ENCODE measurements around the gene OR2T2. TPM values are rescaled to one million over a fixed set of nuclear protein-coding genes. Genes with fewer than 3 reads are reported as not detected.
"Not testable (repeated sequence)": the region's sequence is repeated elsewhere in the genome, so short reads cannot be mapped to it uniquely, and the experiment has no call there.

Gene OR2T2
- total RNA-seq, 2 experiments from 2014 or later = not detected

DNA sequence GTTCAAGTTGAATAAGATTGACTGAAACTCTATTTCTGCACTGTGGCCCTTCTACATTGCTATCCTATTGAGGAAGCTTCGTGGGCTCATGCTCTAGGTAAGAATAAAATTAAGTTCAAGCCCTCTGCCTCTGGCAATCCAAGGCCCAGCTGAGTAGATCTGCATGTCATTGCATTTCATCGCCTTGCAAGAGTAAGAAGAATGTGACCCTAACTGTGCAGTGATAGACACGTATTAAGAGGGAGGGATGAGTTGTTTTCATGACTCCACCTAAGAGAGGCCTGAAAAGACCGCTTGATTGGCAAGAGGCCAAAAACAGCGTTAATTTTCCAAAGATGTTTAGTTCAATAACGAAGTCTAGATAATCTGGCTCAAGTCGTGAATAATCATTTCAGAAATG, 13.7 kb downstream of the OR2T2 start:
- H3K4me1 Mint-ChIP-seq (ENCODE audit: low read depth); H3K27me3 Mint-ChIP-seq; H3K9me3 Mint-ChIP-seq; H3K36me3 Mint-ChIP-seq; H3K27ac Mint-ChIP-seq; intact Hi-C loops (cut with micrococcal nuclease); CTCF ChIA-PET; DNase-seq; H3K4me3 Mint-ChIP-seq; POLR2A ChIA-PET: not testable (repeated sequence)

DNA sequence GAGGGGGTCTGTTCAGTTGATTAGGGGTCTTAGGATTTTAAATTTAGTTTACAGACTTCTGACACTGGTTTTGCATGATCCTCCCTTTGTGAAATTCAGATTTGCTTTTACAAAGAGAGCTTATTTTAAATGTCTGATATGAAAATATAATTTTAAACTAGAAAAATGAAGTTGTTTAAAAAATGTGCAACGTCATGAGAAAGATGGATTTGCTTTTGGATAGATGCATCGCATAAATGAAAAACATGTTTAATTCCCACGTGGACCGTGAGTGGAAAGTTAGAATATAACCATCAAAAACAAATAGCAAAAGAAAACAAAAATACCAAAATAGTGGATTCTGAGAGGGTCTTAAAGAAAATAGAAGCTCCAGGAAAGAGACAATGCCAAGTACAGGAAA, 25.7 kb downstream of the OR2T2 start:
- H3K4me1 Mint-ChIP-seq (ENCODE audit: low read depth) = no peaks in the 10 kb centered on the region

DNA sequence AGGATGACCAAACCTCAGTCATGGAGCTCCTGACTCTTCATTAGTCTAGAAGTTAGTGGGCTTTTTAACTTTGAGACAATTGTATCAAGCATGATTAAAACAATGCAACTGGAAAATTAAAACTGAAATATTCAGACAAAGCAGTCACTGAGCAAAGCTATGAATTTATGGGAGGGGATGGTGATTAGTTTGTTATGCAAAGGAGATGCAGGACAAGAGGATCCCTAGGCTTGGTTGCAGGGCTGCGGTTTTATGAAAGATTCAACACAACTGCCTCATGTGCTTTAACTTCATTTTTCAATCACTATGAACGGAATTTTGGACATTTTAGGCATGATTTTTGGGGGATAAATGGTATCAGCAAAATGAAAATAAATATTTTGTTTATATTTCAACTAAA, 26.7 kb downstream of the OR2T2 start:
- H3K27me3 Mint-ChIP-seq; H3K36me3 Mint-ChIP-seq; CTCF ChIA-PET; DNase-seq; H3K4me3 Mint-ChIP-seq; H3K9me3 Mint-ChIP-seq; H3K4me1 Mint-ChIP-seq (ENCODE audit: low read depth); POLR2A ChIA-PET; H3K27ac Mint-ChIP-seq: not testable (repeated sequence)
- intact Hi-C loops (cut with micrococcal nuclease) = loop anchor here (10.0 kb wide), 1 partner anchor 103 kb away; the partner anchor contains the start of gene OR2T34

More for the DNA sequence above, 25.7 kb downstream of the OR2T2 start:
- POLR2A ChIA-PET = no interaction called here
- intact Hi-C loops (cut with micrococcal nuclease) = loop anchor here (10.0 kb wide), 1 partner anchor 104 kb away; the partner anchor contains the start of gene OR2T34
- no peak for DNase-seq
- no peaks in the 10 kb centered on the region for H3K27me3 Mint-ChIP-seq
- H3K27ac Mint-ChIP-seq = no peak overlapping the region
- CTCF ChIA-PET = no interaction called here
- H3K36me3 Mint-ChIP-seq = peaks cover 7% of the 10 kb centered on the region
- H3K9me3 Mint-ChIP-seq = peaks cover 9% of the 10 kb centered on the region
- H3K4me3 Mint-ChIP-seq = no peak overlapping the region

DNA sequence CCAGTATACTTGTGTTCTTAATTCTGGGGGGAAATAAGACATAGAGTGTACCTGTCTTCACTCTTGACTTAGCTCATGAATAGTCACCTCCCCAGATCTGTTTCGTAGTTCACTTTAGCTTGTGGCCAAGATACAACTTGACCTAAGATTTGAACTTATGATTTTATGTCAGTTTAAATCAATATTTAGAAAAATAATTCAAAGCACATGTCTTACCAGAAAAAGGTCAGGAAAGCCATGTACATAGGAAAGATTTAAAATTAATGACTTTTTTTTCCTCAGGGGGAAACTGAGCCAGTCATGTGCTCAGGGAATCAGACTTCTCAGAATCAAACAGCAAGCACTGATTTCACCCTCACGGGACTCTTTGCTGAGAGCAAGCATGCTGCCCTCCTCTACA, 27.6 kb downstream of the OR2T2 start, which contains the start of gene OR2T3:
OR2T3 (plus strand) TSS at position 301 of the 400 bp plus-strand sequence; CDS start at position 301, 0 bp downstream.
- H3K27ac Mint-ChIP-seq; CTCF ChIA-PET; H3K27me3 Mint-ChIP-seq; H3K36me3 Mint-ChIP-seq; DNase-seq; H3K4me3 Mint-ChIP-seq; POLR2A ChIA-PET; H3K4me1 Mint-ChIP-seq (ENCODE audit: low read depth); H3K9me3 Mint-ChIP-seq: not testable (repeated sequence)
- intact Hi-C loops (cut with micrococcal nuclease) = loop anchor here (10.0 kb wide), 1 partner anchor 102 kb away; the partner anchor contains the start of gene OR2T34

DNA sequence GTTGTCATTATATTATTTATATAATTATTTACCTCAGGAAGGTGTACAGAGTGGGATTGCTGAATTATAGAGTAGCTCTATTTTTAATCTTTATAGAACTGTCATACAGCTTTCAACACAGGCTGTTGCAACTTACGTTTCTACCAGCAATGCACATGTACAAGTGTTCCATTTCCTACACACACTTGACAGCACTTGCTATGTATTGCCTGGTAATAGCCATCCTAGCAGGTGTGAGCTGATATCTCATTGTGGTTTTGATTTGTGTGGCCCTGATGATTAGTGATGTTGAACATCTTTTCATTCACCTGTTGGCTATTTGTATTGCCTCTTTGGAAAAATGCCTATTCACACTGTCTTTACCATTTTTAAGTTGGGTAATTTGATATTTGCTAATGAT, 30.2 kb downstream of the OR2T2 start:
- H3K4me3 Mint-ChIP-seq, CTCF ChIA-PET, DNase-seq: not testable (repeated sequence)

DNA sequence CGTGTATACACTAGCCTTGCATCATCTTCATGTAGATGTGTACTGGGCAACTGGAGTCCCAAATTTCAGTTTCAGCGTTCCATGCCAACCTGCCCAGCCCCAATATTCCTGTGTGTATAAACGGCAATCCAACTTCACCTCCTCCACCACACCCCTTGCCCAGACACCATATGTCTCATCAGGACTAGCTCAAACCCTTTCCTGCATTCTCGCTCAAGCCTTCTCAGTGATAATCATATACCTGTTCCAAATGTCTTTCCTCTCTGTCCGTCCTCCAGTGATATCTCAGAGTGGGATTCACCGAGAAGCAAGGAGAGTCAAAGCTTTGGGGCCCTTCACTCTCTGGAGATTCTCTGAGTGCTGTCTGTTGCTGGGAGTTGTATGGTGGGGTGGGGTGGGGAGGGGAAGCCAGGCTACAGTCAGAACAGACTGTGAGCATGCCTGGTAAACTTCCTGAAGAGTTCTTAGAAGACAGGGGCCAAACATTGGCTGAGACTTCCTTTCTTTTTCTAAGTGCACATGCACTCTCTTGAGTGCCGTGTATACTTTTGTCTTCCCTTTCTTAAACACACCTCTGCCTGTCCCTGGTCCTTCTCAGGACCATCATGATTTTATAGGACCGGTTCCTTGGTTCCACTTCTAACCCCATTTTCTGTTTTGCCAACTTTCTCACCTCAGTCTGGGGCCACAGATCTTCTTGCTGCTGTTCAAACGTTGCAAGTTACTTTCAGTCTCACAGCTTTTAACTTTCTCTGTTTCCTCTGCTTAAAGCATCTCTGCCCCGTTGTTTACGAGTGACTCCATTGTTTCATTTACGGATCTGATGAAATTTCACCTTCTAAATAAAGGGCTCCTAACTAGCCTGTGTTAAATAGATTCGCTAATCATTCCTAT, 36.5 kb downstream of the OR2T2 start:
- intact Hi-C loops (cut with micrococcal nuclease); H3K4me1 Mint-ChIP-seq (ENCODE audit: low read depth); H3K27me3 Mint-ChIP-seq; POLR2A ChIA-PET; CTCF ChIA-PET; H3K36me3 Mint-ChIP-seq; H3K9me3 Mint-ChIP-seq: not testable (repeated sequence)
- peak; percentile 25 for DNase-seq
- H3K4me3 Mint-ChIP-seq = peak overlapping the region; percentile 84
- peak overlapping the region; percentile 90 for H3K27ac Mint-ChIP-seq

More for the DNA sequence above, 30.2 kb downstream of the OR2T2 start:
- H3K27ac Mint-ChIP-seq; POLR2A ChIA-PET; H3K9me3 Mint-ChIP-seq; H3K36me3 Mint-ChIP-seq; H3K4me1 Mint-ChIP-seq (ENCODE audit: low read depth); H3K27me3 Mint-ChIP-seq: not testable (repeated sequence)
- intact Hi-C loops (cut with micrococcal nuclease) = loop anchor here (10.0 kb wide), 1 partner anchor 99 kb away; the partner anchor contains the start of gene OR2T34

DNA sequence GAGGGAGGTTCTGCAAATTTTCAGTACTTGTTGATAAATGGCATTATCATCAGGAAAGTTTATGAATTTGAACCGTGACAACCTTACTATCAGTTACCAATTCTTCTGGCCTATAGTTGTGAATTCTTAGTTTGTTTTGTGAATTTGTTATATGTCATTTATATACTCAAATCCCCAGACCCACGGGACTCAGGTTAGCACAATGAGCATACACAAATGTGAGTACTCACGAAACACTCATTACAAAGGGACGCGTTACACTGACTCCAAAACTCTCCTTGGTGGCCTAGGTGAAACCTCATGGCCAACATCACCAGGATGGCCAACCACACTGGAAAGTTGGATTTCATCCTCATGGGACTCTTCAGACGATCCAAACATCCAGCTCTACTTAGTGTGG, 42.9 kb downstream of the OR2T2 start, which contains the start of gene OR2T5:
OR2T5 (plus strand) TSS at position 301 of the 400 bp plus-strand sequence; CDS start at position 301, 0 bp downstream.
- H3K4me3 Mint-ChIP-seq; CTCF ChIA-PET; H3K4me1 Mint-ChIP-seq (ENCODE audit: low read depth); H3K27me3 Mint-ChIP-seq; H3K9me3 Mint-ChIP-seq; DNase-seq; intact Hi-C loops (cut with micrococcal nuclease); POLR2A ChIA-PET; H3K27ac Mint-ChIP-seq; H3K36me3 Mint-ChIP-seq: not testable (repeated sequence)

DNA sequence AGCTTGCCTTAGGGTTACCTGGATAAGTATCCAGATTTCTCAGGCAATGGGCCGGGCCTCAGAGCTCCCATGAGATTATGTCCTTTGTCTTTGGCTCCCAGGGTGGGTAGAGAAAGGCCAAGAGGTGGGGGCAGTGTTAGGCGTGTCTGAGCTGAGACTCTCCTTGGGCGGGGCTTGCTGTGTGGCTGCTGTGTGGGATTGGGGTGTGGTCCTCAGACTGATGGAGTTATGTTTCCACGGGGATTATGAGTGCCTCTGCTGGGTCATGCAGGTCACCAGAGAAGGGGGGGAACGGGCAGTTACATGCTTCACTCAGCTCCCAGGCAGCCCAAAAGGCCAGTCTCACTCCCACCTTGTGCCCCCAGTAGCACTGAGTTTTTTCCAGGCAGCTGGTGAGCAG, 51.2 kb downstream of the OR2T2 start:
- H3K36me3 Mint-ChIP-seq; DNase-seq; H3K4me1 Mint-ChIP-seq (ENCODE audit: low read depth); CTCF ChIA-PET; H3K27me3 Mint-ChIP-seq; H3K9me3 Mint-ChIP-seq; intact Hi-C loops (cut with micrococcal nuclease); H3K27ac Mint-ChIP-seq; POLR2A ChIA-PET; H3K4me3 Mint-ChIP-seq: not testable (repeated sequence)

DNA sequence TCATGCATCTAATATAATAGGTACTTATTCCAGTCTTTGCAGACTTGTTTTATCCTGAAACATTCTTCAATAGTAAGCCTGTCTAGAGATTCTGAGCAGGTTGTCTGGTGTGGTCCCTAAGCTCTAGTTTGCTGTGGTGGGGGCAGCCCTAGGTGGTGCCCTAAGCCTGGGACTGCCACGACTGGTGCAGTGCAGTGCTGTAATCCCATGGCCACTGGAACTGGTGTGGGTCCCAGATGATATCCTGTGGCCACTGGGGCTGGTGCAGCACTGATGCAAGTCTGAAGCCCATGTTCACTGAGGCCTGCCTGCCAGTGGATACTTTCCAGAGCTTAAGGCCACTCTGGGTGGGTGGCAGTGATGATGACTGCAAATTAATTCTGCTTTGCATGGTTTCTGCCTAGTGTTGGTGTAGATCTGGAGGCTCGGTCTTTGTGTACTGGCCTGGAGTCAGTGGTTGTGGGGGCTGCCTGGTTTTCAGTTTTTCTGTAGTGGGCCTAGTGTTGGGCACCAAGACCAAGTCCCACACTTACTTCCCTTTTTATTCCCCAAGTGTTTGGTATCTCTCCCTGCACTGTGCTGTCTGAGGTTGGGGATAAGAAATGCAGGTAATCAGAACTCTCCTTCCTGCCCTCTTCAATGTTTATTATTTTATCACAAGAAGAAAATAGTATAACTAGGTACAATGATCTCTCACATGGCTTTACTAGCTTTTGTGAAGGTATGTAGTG, 55.0 kb downstream of the OR2T2 start:
- CTCF ChIA-PET; H3K4me3 Mint-ChIP-seq; H3K27ac Mint-ChIP-seq; intact Hi-C loops (cut with micrococcal nuclease); H3K27me3 Mint-ChIP-seq; H3K4me1 Mint-ChIP-seq (ENCODE audit: low read depth); H3K9me3 Mint-ChIP-seq; H3K36me3 Mint-ChIP-seq; POLR2A ChIA-PET; DNase-seq: not testable (repeated sequence)

Other genes starting within 250 kb of the OR2T2 start
- gene OR2M3, start 248.4 kb upstream of the OR2T2 start, total RNA-seq = not detected
- not detected for gene OR2M4, start 214.2 kb upstream of the OR2T2 start, total RNA-seq
- not detected for gene OR2T33, start 167.7 kb upstream of the OR2T2 start, total RNA-seq
- gene OR2T12, start 142.2 kb upstream of the OR2T2 start, total RNA-seq = not detected
- not detected for gene OR2M7, start 121.1 kb upstream of the OR2T2 start, total RNA-seq
- gene OR14C36, start 96.9 kb upstream of the OR2T2 start, total RNA-seq = not detected
- gene OR2T4, start 84.0 kb upstream of the OR2T2 start, total RNA-seq = not detected
- not detected for gene OR2T6, start 69.9 kb upstream of the OR2T2 start, total RNA-seq
- gene OR2T1, start 42.6 kb upstream of the OR2T2 start, total RNA-seq = not detected
- not detected for gene OR2T3, start 27.7 kb downstream of the OR2T2 start, total RNA-seq
- not detected for gene OR2T5, start 43.0 kb downstream of the OR2T2 start, total RNA-seq
- not detected for gene OR2G6, start 62.4 kb downstream of the OR2T2 start, total RNA-seq
- gene OR2T29, start 117.1 kb downstream of the OR2T2 start, total RNA-seq = not detected
- not detected for gene OR2T34, start 129.1 kb downstream of the OR2T2 start, total RNA-seq
- gene OR2T10, start 152.1 kb downstream of the OR2T2 start, total RNA-seq = not detected
- gene OR2T11, start 189.5 kb downstream of the OR2T2 start, total RNA-seq = not detected
- not detected for gene OR2T35, start 199.6 kb downstream of the OR2T2 start, total RNA-seq
- not detected for gene OR2T27, start 209.9 kb downstream of the OR2T2 start, total RNA-seq